Measurements from ENCODE around the gene CEP152.

Gene CEP152

GRCh38 chr15:48805591-48805990 lies 5.3 kb downstream of the CEP152 start:
- Histone ChIP-seq H3K27me3 (ENCODE audit: insufficient read depth, poor library complexity, severe bottlenecking) (no peaks in the 10 kb centered on the region), H3K4me3 (replicated peaks; ENCODE audit: insufficient read depth, low read length) (no peak overlapping the region), H3K27ac (replicated peaks) (no peak overlapping the region)
- TF ChIP-seq POLR2AphosphoS5 (IDR thresholded peaks at IDR 0.05; ENCODE audit: low read depth) (no peak), REST (IDR thresholded peaks at IDR 0.05; ENCODE audit: insufficient replicate concordance, low read depth) (no peak), GABPA (IDR thresholded peaks at IDR 0.05; ENCODE audit: low read depth) (no peak), SPI1 (IDR thresholded peaks at IDR 0.05; ENCODE audit: borderline replicate concordance, low read depth) (no peak)
- DNase-seq (ENCODE audit: low read depth in 1 of 2, low spot score in 1 of 2): no peak

- no peak overlapping the region for H3K27ac ChIP-seq (replicated peaks)
- no peak for DNase-seq (ENCODE audit: low read depth in 1 of 2, low spot score in 1 of 2)
- no peaks in the 10 kb centered on the region for H3K27me3 ChIP-seq (ENCODE audit: insufficient read depth, poor library complexity, severe bottlenecking)
- TF ChIP-seq POLR2AphosphoS5 (IDR thresholded peaks at IDR 0.05; ENCODE audit: low read depth): no peak
- no peak overlapping the region for H3K4me3 ChIP-seq (replicated peaks; ENCODE audit: insufficient read depth, low read length)
Observed at GRCh38 chr15:48803877-48804276, 7.0 kb downstream of the CEP152 start.

- no peak overlapping the region for H3K4me3 ChIP-seq (replicated peaks; ENCODE audit: insufficient read depth, low read length)
- DNase-seq (ENCODE audit: low read depth in 1 of 2, low spot score in 1 of 2): no peak
- H3K27me3 ChIP-seq (ENCODE audit: insufficient read depth, poor library complexity, severe bottlenecking): no peaks in the 10 kb centered on the region
- no peak for TF ChIP-seq CTCF (IDR thresholded peaks at IDR 0.05; ENCODE audit: insufficient read depth, low read length)
- TF ChIP-seq REST (IDR thresholded peaks at IDR 0.05; ENCODE audit: insufficient replicate concordance, low read depth): no peak
- no peak for TF ChIP-seq SPI1 (IDR thresholded peaks at IDR 0.05; ENCODE audit: borderline replicate concordance, low read depth)
- no peak for TF ChIP-seq GABPA (IDR thresholded peaks at IDR 0.05; ENCODE audit: low read depth)
- TF ChIP-seq POLR2AphosphoS5 (IDR thresholded peaks at IDR 0.05; ENCODE audit: low read depth): no peak
- H3K27ac ChIP-seq (replicated peaks): no peak overlapping the region
Observed at GRCh38 chr15:48802867-48803266, 8.0 kb downstream of the CEP152 start.

DNA sequence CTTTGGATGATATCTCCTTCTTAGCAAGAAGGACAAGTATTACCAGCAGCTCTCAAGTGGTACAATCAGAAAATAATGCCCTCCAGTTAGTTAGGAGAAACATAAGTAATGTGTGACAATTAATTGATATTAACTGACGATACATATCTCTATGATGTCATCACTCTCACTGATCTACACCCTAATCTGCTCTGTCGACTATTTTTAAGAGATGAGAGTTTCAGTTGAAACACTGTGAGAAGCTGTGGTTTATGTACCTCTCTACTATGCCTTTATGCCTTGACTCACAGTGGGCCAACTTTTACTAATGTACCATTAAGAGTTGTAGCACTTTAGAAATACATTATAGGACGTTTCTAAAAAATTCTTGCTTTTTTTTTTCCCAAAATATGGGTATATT lies 8.6 kb downstream of the CEP152 start:
- Histone ChIP-seq H3K27me3 (ENCODE audit: insufficient read depth, poor library complexity, severe bottlenecking) (no peaks in the 10 kb centered on the region), H3K27ac (replicated peaks) (no peak overlapping the region), H3K4me3 (replicated peaks; ENCODE audit: insufficient read depth, low read length) (no peak overlapping the region)
- no peak for TF ChIP-seq CTCF (IDR thresholded peaks at IDR 0.05; ENCODE audit: insufficient read depth, low read length)
- TF ChIP-seq POLR2AphosphoS5 (IDR thresholded peaks at IDR 0.05; ENCODE audit: low read depth): no peak
- TF ChIP-seq SPI1 (IDR thresholded peaks at IDR 0.05; ENCODE audit: borderline replicate concordance, low read depth): no peak
- TF ChIP-seq REST (IDR thresholded peaks at IDR 0.05; ENCODE audit: insufficient replicate concordance, low read depth): no peak
- no peak for TF ChIP-seq GABPA (IDR thresholded peaks at IDR 0.05; ENCODE audit: low read depth)
- no peak for DNase-seq (ENCODE audit: low read depth in 1 of 2, low spot score in 1 of 2)
